GM18858 (cell line): ENCODE data around the gene PNN.
"Not testable (repeated sequence)": the region's sequence is repeated elsewhere in the genome, so short reads cannot be mapped to it uniquely, and the experiment has no call there.

ENCODE experiments used
- ATAC-seq: cut with Tn5 transposase; IDR thresholded peaks from one replicate; pipeline ENCODE4 v1.9.1; 2021; ENCODE audit not compliant: unreplicated experiment

Gene PNN

GRCh38 chr14:39174560-39175444 is at the start of gene PNN:
TSS of gene PNN (plus strand) at chr14:39175254. CDS start at chr14:39175280, 26 bp downstream.
- ATAC-seq: peak; percentile 92

GRCh38 chr14:39137835-39138234 is 37.2 kb upstream of the PNN start:
- not testable (repeated sequence) for ATAC-seq

GRCh38 chr14:39138440-39138839 is 36.6 kb upstream of the PNN start:
- no peak for ATAC-seq

- ATAC-seq: no peak
Observed at GRCh38 chr14:39140170-39140569, 34.9 kb upstream of the PNN start.

- ATAC-seq: not testable (repeated sequence)
Observed at GRCh38 chr14:39141623-39142022, 33.4 kb upstream of the PNN start.

- ATAC-seq: not testable (repeated sequence)
Observed at GRCh38 chr14:39143226-39143625, 31.8 kb upstream of the PNN start.

- no peak for ATAC-seq
Observed at GRCh38 chr14:39145266-39145966, 29.6 kb upstream of the PNN start.

- ATAC-seq: no peak
Observed at GRCh38 chr14:39154594-39155189, 20.4 kb upstream of the PNN start.

GRCh38 chr14:39157491-39157890 is 17.6 kb upstream of the PNN start:
- no peak for ATAC-seq

GRCh38 chr14:39158222-39158858 is 16.7 kb upstream of the PNN start:
- no peak for ATAC-seq

GRCh38 chr14:39160494-39160893 is 14.6 kb upstream of the PNN start:
- no peak for ATAC-seq

- not testable (repeated sequence) for ATAC-seq
Observed at GRCh38 chr14:39167797-39168320, 7.2 kb upstream of the PNN start.

- ATAC-seq: no peak
Observed at GRCh38 chr14:39168591-39168990, 6.5 kb upstream of the PNN start.

- ATAC-seq: peak; percentile 11
Observed at GRCh38 chr14:39169541-39169900, 5.5 kb upstream of the PNN start.

GRCh38 chr14:39173198-39173597 is 1.9 kb upstream of the PNN start:
- no peak for ATAC-seq

- ATAC-seq: no peak
Observed at GRCh38 chr14:39175445-39176262, 600 bp downstream of the PNN start.

GRCh38 chr14:39176263-39177167 is 1.5 kb downstream of the PNN start:
- ATAC-seq: no peak

GRCh38 chr14:39177168-39177545 is 2.1 kb downstream of the PNN start:
- ATAC-seq: no peak

GRCh38 chr14:39179042-39179441 is 4.0 kb downstream of the PNN start:
- no peak for ATAC-seq
